Neuron (in vitro differentiated cells): ENCODE results near the gene MYH15.

ENCODE experiments used
- H2AFZ ChIP-seq: one replicate; pipeline ENCODE4 v1.6.1; 2013; ENCODE audit warnings: low read depth, mild to moderate bottlenecking, inconsistent platforms, low read length, moderate library complexity
- H3K27me3 ChIP-seq: one replicate; pipeline ENCODE4 v1.6.1; 2013; ENCODE audit warnings: low read length; ENCODE audit not compliant: insufficient read depth
- H3K36me3 ChIP-seq: one replicate; pipeline ENCODE4 v1.6.1; 2013; ENCODE audit warnings: low read length; ENCODE audit not compliant: insufficient read depth
- H3K4me1 ChIP-seq: one replicate; pipeline ENCODE4 v1.6.1; 2013; ENCODE audit warnings: low read length; ENCODE audit not compliant: insufficient read depth
- H3K4me3 ChIP-seq: 2 replicates; pipeline ENCODE4 v1.5.1; 2013; ENCODE audit warnings: mild to moderate bottlenecking, low read length, moderate library complexity
- H3K9me3 ChIP-seq: one replicate; pipeline ENCODE4 v1.6.1; 2013; ENCODE audit warnings: low read length

The MYH15 gene

GRCh38 chr3:108510496-108510895, at the start of gene MYH15:
MYH15 (minus strand) TSS chr3:108510596; CDS start chr3:108510530, 66 bp downstream.
- H3K27me3 ChIP-seq = no peaks in the 10 kb centered on the region
- H3K4me1 ChIP-seq = peaks cover 2% of the 10 kb centered on the region
- H3K9me3 ChIP-seq = no peaks in the 10 kb centered on the region
- H3K4me3 ChIP-seq = no peak within 1 kb of the TSS
- no peaks in the 10 kb centered on the region for H3K36me3 ChIP-seq
- H2AFZ ChIP-seq = peak within 1 kb of the TSS; percentile 7

GRCh38 chr3:108555966-108556581, 45.7 kb upstream of the MYH15 start:
- Histone ChIP-seq H3K27me3 (no peaks in the 10 kb centered on the region), H3K36me3 (peaks cover 77% of the 10 kb centered on the region), H3K4me1 (peaks cover 5% of the 10 kb centered on the region), H2AFZ (no peak overlapping the region), H3K4me3 (no peak overlapping the region), H3K9me3 (no peaks in the 10 kb centered on the region)

- Histone ChIP-seq H3K9me3 (no peaks in the 10 kb centered on the region), H3K4me1 (peaks cover 5% of the 10 kb centered on the region), H3K4me3 (no peak overlapping the region), H2AFZ (no peak overlapping the region), H3K27me3 (no peaks in the 10 kb centered on the region), H3K36me3 (peaks cover 68% of the 10 kb centered on the region)
These were observed 44.6 kb upstream of the MYH15 start for GRCh38 chr3:108554913-108555571.

- peaks cover 5% of the 10 kb centered on the region for H3K4me1 ChIP-seq
- H3K4me3 ChIP-seq = no peak overlapping the region
- H3K27me3 ChIP-seq = no peaks in the 10 kb centered on the region
- no peak overlapping the region for H2AFZ ChIP-seq
- H3K9me3 ChIP-seq = no peaks in the 10 kb centered on the region
- H3K36me3 ChIP-seq = peaks cover 61% of the 10 kb centered on the region
These were observed 43.8 kb upstream of the MYH15 start for GRCh38 chr3:108554229-108554628.

- Histone ChIP-seq H3K4me1 (peaks cover 5% of the 10 kb centered on the region), H3K36me3 (peaks cover 50% of the 10 kb centered on the region), H3K4me3 (no peak overlapping the region), H2AFZ (no peak overlapping the region), H3K27me3 (no peaks in the 10 kb centered on the region), H3K9me3 (no peaks in the 10 kb centered on the region)
These were observed 42.1 kb upstream of the MYH15 start for GRCh38 chr3:108552267-108553159.

- H3K4me3 ChIP-seq = no peak overlapping the region
- no peaks in the 10 kb centered on the region for H3K9me3 ChIP-seq
- H2AFZ ChIP-seq = no peak overlapping the region
- H3K36me3 ChIP-seq = peaks cover 18% of the 10 kb centered on the region
- no peaks in the 10 kb centered on the region for H3K27me3 ChIP-seq
- peaks cover 15% of the 10 kb centered on the region for H3K4me1 ChIP-seq
These were observed 38.5 kb upstream of the MYH15 start for GRCh38 chr3:108548886-108549285.

- H3K9me3 ChIP-seq = no peaks in the 10 kb centered on the region
- H3K4me1 ChIP-seq = peaks cover 15% of the 10 kb centered on the region
- H3K4me3 ChIP-seq = no peak overlapping the region
- no peak overlapping the region for H2AFZ ChIP-seq
- H3K27me3 ChIP-seq = no peaks in the 10 kb centered on the region
- peaks cover 22% of the 10 kb centered on the region for H3K36me3 ChIP-seq
These were observed 37.9 kb upstream of the MYH15 start for GRCh38 chr3:108548304-108548703.

- H3K36me3 ChIP-seq = peaks cover 23% of the 10 kb centered on the region
- no peak overlapping the region for H2AFZ ChIP-seq
- no peak overlapping the region for H3K4me3 ChIP-seq
These were observed 36.3 kb upstream of the MYH15 start for GRCh38 chr3:108546692-108547091.

GRCh38 chr3:108546247-108546646, 35.9 kb upstream of the MYH15 start:
- Histone ChIP-seq H3K9me3 (no peaks in the 10 kb centered on the region), H3K36me3 (peaks cover 18% of the 10 kb centered on the region), H3K27me3 (no peaks in the 10 kb centered on the region), H3K4me1 (peaks cover 15% of the 10 kb centered on the region), H3K4me3 (no peak overlapping the region), H2AFZ (no peak overlapping the region)

More at GRCh38 chr3:108546692-108547091, 36.3 kb upstream of the MYH15 start:
- H3K4me1 ChIP-seq = peaks cover 15% of the 10 kb centered on the region
- no peaks in the 10 kb centered on the region for H3K27me3 ChIP-seq
- no peaks in the 10 kb centered on the region for H3K9me3 ChIP-seq

- H3K4me3 ChIP-seq = no peak overlapping the region
- H3K36me3 ChIP-seq = peaks cover 6% of the 10 kb centered on the region
- H3K4me1 ChIP-seq = no peaks in the 10 kb centered on the region
- no peak overlapping the region for H2AFZ ChIP-seq
- no peaks in the 10 kb centered on the region for H3K27me3 ChIP-seq
- no peaks in the 10 kb centered on the region for H3K9me3 ChIP-seq
These were observed 27.7 kb upstream of the MYH15 start for GRCh38 chr3:108538083-108538482.

GRCh38 chr3:108528459-108529252, 18.3 kb upstream of the MYH15 start:
- Histone ChIP-seq H3K4me3 (no peak overlapping the region), H3K9me3 (no peaks in the 10 kb centered on the region), H2AFZ (no peak overlapping the region), H3K36me3 (no peaks in the 10 kb centered on the region), H3K4me1 (peaks cover 3% of the 10 kb centered on the region), H3K27me3 (no peaks in the 10 kb centered on the region)

GRCh38 chr3:108527817-108528216, 17.4 kb upstream of the MYH15 start:
- no peak overlapping the region for H3K4me3 ChIP-seq
- H2AFZ ChIP-seq = no peak overlapping the region
- H3K27me3 ChIP-seq = no peaks in the 10 kb centered on the region
- no peaks in the 10 kb centered on the region for H3K36me3 ChIP-seq
- no peaks in the 10 kb centered on the region for H3K9me3 ChIP-seq
- H3K4me1 ChIP-seq = peaks cover 3% of the 10 kb centered on the region
